ENCODE measurements around the gene BTBD2. TPM values are rescaled to one million over a fixed set of nuclear protein-coding genes. Genes with fewer than 3 reads are reported as not detected.
A peak's percentile ranks its signal among the peaks of the same experiment; 100 is the strongest.

The BTBD2 gene
- total RNA-seq, 1 donor = 46.6 TPM

DNA sequence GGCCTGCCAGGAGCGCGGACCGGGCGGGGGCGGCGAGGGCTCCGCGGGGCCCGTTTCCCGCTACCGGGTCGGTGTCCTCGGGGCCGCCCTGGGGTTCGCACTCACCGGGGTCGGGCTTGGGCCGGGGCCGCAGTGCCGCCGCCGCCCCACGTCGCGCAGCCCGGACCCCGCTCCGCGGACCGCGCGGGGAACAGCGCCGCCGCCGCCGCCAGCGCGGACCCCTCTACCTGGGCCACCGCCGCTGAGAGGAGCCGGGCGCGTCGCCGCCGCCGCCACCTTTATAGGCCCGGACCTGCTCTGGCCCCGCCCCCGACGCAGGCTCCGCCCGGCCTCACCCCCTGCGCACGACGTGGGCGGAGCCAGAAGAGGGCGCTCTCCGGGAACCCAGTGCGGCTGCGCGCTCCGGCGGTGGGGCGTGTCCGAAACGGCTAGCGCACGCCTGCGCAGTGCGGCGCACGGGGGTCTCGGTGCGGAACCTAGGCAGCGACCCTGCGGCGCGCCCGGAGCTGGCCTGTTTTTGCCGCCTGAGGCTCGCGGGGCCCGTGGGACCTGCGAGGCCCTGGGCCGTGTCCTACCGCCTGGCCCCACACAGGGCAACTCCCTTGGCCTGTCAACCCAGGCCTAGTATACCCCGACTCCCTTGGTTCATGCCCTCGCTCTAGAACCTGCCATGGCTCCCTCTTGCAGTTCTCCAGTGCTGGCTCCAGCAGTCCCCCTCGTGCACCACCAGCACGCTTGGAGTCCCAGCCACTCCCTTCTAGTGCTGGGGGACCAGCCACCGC is 35.7 kb upstream of the BTBD2 start, which contains the start of gene MKNK2:
Gene MKNK2, minus strand, starts transcription at position 254 of the 782 bp plus-strand sequence. CDS start 393 bp downstream, outside the sequence.
- DNase-seq (ENCODE audit: low read depth) = peak; percentile 89
- TF ChIP-seq, protein P1, sequence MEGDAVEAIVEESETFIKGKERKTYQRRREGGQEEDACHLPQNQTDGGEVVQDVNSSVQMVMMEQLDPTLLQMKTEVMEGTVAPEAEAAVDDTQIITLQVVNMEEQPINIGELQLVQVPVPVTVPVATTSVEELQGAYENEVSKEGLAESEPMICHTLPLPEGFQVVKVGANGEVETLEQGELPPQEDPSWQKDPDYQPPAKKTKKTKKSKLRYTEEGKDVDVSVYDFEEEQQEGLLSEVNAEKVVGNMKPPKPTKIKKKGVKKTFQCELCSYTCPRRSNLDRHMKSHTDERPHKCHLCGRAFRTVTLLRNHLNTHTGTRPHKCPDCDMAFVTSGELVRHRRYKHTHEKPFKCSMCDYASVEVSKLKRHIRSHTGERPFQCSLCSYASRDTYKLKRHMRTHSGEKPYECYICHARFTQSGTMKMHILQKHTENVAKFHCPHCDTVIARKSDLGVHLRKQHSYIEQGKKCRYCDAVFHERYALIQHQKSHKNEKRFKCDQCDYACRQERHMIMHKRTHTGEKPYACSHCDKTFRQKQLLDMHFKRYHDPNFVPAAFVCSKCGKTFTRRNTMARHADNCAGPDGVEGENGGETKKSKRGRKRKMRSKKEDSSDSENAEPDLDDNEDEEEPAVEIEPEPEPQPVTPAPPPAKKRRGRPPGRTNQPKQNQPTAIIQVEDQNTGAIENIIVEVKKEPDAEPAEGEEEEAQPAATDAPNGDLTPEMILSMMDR (IDR thresholded peaks at IDR 0.05; ENCODE audit: insufficient read depth, low read depth, low read length) = peak; percentile 39
- peak within 1 kb of the TSS; percentile 86 for H3K4me3 ChIP-seq (ENCODE audit: low read depth, low read length)

DNA sequence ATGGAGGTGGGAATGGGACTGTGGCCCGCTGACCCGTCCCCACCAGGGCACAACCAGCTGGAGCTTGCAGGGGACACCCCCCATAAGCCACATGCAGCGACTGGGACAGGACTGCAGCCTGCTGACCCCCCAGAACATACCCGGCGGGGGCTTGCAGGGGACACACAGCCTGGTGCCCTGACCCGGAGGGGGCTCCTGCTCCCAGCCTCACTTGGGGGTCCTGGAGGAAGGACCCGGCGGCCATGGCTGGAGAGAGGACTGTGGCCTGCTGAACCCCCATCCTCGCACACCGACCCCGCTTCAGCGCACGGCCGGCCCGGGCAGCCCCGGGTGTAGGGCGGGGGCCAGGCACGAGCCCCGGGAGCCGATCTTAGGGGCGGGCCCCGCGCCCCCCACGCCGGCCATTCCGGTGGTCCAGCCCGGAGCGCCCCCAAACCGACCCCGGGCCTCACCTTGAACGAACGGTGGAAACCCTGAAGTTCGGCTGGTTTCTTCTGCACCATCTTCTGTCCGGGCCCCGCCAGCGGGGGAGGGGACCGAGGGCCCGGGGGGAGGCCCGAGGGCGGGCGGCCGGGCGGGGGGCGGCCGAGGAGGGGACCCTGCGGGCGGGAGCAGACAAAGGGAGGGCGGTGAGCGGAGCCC is 35.0 kb upstream of the BTBD2 start:
- TF ChIP-seq, protein P1 (IDR thresholded peaks at IDR 0.05; ENCODE audit: insufficient read depth, low read depth, low read length) = no peak
- DNase-seq (ENCODE audit: low read depth) = no peak
- peak overlapping the region; percentile 86 for H3K4me3 ChIP-seq (ENCODE audit: low read depth, low read length)

DNA sequence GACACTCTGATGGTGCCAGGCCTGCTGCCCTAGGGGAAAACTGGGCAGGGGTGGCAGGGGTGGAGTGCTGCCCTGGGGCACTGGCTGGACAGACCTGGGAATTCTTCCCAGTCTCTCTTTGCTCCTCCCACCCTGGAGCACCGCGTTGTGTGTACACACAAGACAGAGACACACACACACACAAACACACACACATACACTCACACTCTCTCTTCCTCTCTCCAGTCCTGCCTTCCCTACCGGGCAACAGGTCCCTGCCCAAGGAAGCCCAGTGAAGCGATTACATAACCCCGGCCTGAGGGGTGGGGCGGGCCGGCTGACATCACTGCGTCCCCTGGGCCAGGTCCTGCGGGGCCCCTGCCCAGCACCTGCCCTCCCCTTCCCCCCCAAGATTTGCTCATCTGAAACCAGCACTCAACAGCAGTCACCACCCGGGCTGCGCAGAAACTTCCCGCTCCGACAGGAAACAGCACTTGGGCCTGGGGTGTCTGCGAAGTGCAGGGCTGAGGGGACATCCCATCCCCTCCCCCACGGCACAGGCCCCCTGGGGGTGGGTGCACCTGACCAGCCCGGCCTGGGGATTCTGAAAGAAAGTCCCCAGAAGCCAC is 34.3 kb upstream of the BTBD2 start:
- TF ChIP-seq, protein P1 (IDR thresholded peaks at IDR 0.05; ENCODE audit: insufficient read depth, low read depth, low read length) = no peak
- DNase-seq (ENCODE audit: low read depth) = peak; percentile 67
- peak overlapping the region; percentile 86 for H3K4me3 ChIP-seq (ENCODE audit: low read depth, low read length)

- TF ChIP-seq, protein P1 (IDR thresholded peaks at IDR 0.05; ENCODE audit: insufficient read depth, low read depth, low read length) = no peak
- peak overlapping the region; percentile 86 for H3K4me3 ChIP-seq (ENCODE audit: low read depth, low read length)
- no peak for DNase-seq (ENCODE audit: low read depth)
Observed at GRCh38 chr19:2048959-2049740, 33.6 kb upstream of the BTBD2 start.

DNA sequence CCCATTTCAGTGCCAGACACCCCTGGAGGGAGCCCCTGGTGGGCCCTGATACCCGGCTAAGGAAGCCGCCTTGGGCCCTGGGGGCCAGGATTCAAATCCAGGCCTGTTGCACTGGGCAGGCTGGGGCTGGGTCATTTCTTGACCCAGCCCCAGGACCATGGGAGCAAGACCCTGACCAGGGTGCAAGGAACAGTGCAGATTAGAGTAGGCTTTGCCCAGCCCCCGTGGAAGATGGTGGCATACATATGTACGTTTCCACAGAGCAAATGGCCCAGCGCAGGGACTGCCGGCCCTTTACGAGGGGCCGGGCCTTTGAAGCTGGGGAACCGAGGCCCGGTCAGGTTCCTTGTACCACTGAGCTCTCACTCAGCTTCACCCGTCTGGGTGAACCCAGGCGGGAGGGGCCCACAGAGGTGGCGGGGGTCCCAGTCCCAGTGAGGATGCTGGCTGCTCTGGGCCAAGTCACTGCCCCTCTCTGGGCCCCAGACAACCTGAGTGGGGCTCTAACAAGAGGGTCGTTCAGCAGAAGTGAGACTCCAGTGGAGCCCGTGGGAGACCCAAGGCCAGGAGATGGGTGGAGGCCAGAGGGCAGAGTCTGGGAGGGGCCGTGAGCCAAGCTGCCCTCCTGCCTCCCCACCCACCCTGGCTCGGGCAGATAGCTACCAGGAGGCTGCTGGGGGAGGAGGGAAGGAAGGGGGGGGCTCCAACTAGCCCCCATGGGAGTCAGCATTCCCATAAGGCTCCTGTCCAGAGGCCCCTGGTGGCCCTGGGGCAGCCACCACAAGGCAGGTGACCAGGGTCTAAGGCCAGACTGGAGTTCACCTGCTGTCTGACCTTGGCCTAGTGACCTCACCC is 32.8 kb upstream of the BTBD2 start:
- DNase-seq (ENCODE audit: low read depth) = no peak
- peak overlapping the region; percentile 86 for H3K4me3 ChIP-seq (ENCODE audit: low read depth, low read length)
- TF ChIP-seq, protein P1 (IDR thresholded peaks at IDR 0.05; ENCODE audit: insufficient read depth, low read depth, low read length) = no peak
